ENCODE data around the gene PROCA1.

Gene PROCA1

DNA sequence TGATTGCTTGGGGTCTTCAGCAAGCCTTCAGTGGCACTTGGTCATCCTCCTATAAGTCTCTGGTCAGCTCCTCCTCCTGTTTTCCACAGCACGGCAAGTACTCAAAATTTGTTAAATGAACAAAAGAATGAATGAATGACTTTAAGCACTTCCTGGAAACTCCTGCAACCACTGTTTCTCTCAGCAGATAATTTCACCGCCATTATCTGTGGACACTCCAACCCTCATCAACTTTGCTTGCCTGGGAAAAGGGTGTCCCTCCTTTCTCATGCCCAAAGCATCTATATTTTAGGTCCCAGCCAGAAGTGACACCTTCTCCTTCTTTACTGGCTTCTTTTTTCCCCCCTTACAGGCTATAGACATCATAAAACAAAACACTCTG lies 4.4 kb downstream of the PROCA1 start:
- DNase-seq (ENCODE audit: low spot score) = no peak

DNA sequence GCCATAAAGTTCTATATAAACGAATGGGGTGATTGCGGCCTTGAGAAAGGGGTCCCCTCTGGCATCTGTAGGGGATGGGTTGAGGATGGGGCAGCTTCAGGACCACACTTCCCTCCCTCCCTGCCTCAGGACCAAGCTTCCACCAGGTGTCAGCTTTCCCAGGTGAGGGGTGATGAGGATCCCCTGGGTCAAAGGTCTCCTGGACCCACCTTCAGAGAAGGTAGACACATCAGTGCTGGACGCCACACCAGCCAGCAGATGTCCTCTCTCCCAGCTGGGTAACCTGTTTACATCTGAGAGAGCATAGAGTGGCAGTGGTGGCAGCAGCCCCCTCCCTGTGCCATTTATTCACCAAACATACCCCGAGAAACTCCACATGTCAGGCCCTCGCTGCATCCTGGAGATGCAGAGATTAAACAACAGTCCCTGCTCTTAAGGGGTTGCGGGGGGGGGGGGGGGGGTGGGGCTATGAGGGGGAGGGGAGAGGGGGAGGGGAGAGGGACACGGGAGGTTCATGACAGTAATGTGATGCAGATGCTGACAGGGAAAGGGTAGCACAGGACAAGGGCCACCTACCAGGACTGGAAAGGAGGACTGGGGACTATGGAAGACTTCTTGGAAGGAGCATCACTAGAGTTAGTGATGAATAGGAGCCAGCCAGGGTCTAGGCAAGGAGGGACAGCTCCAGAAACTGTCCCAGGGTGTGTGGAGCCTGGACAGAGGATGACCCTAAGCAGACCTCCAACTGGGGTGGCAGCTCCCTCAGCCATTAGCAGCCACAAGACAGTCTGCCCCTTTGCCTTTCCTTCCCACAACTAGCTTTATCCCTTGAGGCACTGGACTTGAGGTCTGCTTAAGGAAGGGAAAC lies 5.0 kb downstream of the PROCA1 start:
- no peak for DNase-seq (ENCODE audit: low spot score)

DNA sequence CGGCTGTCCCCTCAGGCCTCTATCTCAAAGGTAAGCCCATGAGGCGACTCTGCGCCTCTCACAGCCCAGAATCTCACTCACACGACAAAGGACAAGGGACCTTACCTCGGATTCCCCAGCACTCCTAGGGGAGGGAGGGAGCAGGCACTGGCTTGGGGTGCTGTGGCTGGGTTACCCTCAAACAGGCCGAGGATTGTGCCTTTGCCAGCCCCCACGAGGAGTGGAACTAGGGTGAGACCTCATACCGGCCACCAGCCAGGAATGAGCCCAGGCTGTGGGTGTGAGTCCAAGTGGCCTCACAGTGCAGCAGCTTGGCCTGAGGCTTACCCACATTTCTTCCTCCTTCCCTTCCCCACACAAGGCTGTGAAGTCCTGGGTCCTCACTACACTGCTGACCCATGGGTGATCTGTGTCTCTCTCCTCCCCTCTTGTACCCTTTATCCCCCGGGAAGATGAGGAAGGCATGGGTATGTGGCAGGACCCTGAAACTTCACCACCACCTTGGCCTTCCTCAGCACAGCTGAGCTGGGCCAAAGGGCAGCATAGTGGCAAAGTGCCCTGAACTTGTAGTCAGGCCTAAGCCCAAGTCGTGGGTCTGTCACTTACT lies 5.9 kb downstream of the PROCA1 start:
- DNase-seq (ENCODE audit: low spot score) = no peak

DNA sequence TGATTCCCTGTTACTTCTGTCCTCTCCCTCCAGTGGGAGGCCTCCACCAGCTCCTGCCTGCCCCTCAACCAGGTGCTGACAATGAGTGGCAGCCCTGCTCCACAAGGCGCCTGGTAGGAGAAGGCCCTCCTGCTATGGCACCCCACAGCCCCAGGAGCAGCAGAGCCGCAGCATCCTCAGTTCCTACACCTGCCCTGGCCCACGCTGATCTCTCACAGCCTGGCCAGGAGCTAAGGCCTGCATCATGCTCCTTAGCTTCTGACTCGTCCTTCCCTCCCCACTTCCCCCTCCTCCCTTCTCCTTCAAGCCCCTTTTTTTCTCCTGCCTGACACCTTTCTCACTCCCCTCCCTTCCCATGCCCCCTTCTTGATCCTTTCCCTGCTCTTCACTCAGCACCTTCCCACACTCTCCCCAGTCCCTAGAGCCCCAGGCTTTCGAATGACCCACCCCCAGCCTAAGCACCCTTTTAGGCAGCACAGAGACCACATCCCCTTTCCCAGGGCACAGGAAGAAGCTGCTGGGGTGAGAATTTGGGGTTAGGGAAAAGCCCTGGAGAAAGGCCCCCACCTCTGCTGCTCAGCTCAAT lies 6.5 kb downstream of the PROCA1 start:
- DNase-seq (ENCODE audit: low spot score) = no peak

DNA sequence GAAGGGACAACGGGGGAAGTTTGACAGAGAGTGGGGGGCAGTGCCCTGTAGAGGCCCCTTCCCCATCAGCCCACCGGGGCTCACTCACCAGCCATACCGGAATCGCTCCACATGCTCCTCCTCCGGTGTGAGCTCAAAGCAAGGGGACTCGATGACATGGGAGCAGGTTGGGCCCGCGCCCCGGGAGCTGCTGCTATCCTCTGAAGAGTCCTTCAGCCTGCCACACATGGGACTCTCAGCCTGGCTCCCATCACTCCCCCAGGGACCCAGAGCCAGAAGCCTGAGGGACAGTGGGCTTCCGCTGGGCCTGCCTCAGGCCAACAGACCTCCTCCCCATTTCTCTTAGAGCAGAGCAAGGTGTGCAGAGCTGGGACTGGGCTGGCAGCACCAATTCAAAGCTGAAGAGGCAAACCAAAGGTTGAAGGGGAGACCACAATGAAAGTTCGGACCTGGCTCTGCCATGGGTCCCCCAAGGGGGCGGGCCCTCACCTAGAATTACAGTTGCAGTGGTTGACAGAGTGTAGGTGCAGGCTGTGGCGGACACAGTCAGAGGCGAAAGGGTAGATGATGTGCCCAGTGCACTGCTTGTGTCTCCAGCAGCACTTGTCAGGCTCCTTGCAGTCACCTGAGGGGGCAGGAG lies 7.3 kb downstream of the PROCA1 start:
- DNase-seq (ENCODE audit: low spot score) = no peak

DNA sequence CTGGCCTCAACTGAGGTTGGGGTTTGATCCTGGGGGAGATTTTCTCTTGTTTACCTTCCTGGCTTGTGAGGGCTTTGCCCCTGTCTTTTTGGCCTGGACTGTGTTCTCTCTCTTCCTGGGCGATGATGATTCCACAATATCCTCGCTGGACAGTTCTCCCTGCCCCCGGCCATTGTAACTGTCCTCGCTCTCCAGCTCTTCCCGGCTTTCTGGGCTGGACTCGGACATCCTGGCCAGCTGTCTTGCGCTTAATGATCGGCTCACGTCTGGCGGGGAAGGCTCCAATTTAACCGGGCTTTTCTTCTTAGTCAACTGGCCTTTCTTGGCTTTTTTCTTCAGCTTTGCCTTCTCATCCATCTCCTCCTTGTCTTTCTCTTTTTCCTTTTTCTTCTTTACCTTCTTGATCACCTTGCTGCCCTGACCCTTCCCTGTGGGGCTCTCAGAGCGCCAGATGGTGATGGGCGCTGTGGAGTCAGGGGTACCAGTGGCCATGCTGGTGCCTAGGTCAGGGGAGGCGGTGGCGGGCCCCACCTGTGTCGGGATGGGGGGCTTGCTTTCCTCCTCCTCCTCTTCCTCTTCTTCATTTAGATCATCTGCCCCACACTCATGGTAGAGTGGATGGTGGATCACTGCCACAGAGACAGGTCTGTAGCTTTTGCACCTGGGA lies 8.0 kb downstream of the PROCA1 start:
- DNase-seq (ENCODE audit: low spot score) = no peak

DNA sequence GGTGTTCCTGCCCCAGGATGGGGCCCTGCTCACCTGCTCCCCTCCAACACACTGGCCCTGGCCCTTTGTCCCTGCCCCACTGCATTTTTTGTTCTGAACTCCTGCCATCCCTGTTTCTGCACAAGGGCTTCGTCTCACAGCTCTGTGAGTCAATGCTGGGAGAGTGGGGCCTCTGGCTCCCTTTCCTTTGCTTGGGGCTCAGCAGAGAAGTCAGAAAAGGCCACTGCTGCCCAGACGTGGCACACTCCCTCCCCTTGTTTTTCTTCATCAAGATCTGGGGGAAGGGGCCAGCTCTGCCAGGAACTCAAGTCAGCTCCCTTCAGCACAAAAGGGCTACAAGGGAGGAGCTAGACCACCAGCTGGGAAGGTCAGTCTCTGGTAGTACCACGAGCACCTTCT lies 8.9 kb downstream of the PROCA1 start:
- no peak for DNase-seq (ENCODE audit: low spot score)

DNA sequence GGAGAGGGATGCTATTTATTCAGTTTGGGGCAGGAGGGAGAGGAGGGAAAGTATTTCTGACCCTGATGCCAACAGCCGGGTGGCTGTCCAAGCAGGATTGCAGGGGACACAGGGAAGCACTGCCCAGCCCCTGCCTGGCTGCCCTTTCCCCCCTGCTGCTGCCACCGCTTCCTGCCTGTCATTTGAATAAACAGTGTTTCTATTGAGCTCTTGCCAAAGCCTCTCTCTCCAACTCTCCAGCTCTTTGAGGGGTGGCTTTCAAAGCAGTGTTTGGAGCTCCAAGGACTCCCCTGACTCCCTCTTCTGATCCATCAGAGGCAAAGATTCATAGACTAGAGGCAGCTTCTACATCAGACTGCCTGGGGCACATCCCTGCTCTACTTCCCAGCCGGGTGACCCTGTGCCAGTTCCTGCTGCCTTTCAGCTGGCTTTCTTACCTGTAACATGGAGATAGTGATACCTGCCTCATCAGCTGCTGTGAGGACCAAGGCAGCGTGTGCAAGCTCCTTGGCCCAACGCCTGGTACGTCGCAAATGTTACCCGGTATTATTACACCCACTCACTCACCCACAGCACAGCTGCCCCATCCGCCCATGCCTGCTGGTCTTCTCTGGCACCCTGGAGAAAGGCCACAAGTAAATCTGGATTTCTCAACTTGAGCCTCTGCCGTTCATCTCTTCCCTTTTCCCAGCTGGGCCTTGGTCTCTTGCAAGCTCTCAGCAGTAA lies 9.5 kb downstream of the PROCA1 start:
- no peak for DNase-seq (ENCODE audit: low spot score)

DNA sequence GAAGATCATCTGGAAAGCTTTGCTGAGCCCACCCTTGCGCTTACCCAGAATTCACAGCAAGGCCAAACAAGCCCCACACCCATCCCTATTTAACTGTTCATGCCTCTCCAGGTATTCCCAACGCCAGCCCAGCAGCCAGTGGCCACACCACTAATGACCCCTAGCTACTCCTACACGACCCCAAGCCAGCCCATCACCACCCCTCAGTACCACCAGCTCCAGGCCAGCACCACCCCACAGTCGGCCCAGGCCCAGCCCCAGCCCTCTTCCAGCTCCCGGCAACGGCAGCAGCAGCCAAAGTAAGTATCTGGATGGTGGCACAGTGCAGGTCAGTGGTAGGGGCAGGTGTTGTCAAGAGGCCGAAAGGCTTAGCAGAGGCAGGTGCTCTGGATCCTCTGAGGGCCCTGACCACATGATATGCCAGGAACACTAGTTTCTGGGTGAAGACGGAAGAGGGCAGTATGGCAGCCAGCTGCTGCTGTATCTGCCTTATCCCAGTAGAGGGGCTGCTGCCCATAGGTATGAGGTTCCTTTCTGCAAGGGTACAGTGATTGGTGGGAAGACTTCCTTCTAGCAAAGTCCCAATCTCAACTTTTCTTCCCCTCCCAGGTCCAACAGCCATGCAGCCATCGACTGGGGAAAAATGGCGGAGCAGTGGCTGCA lies 10.7 kb downstream of the PROCA1 start:
- DNase-seq (ENCODE audit: low spot score) = no peak

DNA sequence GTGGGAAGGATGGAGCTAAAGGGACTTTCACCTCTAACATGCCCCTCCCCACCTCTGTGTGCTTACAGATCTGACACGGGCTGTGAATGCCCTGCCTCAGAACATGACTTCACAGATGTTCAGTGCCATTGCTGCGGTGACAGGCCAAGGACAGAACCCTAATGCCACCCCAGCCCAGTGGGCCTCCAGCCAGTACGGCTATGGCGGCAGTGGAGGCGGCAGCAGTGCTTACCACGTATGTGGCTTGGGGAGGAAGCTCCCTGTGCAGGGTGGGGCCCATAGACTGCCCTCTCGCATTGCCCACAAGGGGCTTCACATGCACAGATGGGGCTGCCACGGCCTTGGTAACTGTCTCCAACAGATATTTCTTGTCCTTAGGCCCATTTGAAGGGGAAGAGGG lies 11.4 kb downstream of the PROCA1 start:
- DNase-seq (ENCODE audit: low spot score) = no peak

DNA sequence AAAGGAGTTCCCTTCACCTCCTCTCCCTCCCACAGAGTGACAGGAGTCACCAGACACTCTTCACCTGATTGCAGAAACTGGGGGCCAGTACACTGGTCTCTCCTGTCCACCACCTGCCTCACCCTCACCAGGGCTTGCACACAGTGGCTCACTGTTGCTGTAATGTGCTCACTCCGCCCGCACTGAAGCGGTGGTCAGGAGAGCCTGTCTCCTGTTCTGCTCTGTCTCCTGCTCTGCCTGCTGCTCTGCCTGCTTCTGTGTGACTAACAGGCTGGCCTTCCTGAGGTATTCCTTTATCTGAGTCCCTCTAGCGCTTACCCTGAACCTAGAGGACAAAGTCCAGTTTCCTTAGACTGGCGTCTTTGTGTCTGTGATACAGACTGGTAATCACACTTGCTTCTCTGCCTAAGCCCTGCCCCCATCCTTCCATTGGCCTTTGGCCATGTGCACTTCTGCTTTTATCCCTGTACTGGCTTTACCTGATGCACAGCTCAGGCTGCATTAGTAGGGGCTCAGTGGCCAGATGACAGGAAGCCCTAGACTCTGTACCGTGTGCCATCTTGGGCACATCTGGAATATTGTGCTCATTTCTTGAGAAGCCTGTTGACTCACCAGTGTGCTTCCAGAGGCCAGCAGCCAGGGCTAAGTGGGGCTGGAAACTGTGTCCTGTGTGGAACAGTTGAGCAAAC lies 13.3 kb downstream of the PROCA1 start:
- DNase-seq (ENCODE audit: low spot score) = no peak

DNA sequence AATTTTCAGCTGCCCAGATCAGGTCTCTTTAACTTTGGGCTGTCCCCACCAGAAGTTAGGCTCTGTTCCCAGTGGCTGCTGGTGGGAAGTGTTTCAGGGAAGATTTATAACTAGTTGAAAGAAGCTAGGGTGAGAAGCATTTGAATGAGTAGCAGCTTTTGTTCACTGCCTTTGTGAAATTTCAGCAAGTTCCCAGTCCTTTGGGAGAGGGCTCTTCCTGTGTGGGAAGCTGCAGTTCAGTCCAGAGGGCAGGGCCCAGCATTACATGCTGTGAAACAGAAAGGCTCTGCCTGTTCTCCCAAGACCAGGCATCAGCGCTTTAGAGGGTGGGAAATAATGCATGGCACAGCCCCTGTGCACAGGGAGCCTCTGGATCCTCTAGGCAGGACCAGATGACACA lies 17.8 kb downstream of the PROCA1 start:
- DNase-seq (ENCODE audit: low spot score) = no peak

DNA sequence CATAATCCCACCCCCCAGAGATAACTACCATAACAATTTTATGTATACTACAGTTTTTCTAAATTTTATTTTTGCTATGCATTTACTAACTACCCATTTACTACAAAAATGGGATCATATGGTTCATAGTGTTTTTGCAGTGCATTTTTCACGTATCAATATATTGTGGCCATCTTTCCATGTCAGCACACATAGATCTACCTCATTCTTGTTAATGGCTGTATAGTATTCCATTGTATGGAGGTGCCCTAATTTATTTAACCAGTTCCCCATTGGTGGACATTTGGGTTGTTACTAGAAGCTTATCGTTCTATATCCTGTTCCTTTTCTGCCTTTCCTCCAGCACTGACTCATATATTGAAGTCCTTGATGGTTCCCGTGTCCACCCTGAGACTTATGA lies 22.7 kb downstream of the PROCA1 start:
- DNase-seq (ENCODE audit: low spot score) = no peak

DNA sequence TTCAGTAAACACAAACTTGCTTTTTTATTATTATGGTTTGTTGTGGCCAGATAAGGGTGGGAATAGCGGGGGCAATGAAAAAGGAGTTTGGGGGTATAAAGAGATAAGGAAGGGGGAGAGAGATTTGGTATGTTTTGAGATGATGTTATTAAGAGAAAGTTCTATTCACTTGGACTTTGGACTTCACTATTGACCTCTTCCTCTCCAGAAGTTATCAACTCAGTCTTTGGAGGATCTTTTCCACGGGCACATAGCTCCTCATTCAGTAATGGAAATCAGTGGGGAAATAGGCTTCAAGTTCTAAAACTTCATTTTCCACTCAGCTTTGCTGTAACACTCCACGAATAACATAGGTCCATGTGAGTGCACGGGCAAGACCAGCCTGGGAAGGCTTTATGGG lies 23.2 kb downstream of the PROCA1 start:
- no peak for DNase-seq (ENCODE audit: low spot score)

DNA sequence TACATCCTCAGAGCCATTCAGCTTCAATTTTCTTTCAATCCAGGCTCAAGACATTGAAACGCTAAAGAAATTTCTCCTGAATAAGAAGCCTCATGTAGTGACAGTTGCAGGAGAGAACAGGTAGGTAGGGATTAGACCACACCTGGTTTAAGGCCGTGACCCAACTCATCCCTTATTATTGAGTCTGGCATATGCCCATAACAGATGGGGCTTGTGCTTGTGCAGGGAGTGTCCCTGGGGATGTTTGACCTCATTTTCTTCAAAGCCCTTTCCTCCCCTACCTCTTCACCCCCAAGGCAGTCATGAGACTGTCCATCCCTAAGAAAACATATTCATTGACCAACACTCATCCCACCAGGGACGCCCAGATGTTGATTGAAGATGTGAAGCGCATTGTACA lies 25.4 kb downstream of the PROCA1 start:
- no peak for DNase-seq (ENCODE audit: low spot score)

DNA sequence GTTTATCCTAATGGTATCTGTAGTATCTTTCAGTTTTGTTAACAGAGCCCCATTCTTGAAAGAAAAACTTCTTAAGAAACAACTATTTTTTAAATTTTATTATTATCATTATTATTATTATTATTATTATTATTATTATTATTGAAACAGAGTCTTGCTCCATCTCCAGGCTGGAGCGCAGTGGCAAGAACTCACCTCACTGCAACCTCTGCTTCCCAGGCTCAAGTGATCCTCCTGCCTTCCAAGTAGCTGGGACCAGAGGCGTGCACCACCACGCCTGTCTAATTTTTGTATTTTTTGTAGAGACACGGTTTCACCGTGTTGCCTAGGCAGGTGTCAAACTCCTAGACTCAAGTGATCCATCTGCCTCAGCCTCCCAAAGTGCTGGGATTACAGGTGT lies 26.3 kb downstream of the PROCA1 start:
- DNase-seq (ENCODE audit: low spot score) = no peak

DNA sequence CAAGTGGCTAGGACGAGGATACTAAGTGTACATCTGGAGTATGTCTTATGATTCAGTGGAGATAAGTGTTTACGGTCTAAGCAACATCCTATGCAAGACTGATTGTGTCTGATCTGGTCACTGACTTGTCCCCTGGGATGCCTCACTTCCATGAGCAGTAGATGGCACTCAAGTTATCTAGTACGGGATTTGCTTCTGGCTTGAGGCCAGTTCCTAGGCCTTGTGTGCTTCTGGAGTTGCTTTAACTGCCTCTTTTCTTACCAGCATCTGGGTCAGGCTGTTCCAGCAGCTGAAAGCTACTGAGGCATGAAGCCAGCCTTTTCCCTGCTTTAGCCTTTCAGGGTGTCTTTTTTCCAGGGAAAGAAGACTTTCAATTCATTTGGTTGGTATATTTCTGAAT lies 26.7 kb downstream of the PROCA1 start:
- DNase-seq (ENCODE audit: low spot score) = no peak

DNA sequence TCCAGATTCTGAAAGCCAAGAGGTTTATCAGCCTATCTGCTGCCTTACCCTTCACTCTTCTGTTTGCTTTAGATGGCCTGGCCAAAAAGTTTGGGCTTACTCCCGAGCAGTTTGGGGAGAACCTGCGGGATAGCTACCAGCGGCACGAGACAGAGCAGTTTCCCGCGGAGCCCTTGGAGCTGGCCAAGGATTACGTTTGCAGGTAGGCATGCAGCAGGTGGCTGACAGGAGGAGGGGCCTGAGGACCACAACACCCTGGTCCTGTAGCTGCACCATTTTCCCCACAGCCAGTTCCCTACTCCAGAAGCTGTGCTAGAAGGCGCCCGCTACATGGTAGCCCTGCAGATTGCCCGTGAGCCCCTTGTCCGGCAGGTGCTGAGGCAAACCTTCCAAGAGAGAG lies 29.0 kb downstream of the PROCA1 start:
- no peak for DNase-seq (ENCODE audit: low spot score)

DNA sequence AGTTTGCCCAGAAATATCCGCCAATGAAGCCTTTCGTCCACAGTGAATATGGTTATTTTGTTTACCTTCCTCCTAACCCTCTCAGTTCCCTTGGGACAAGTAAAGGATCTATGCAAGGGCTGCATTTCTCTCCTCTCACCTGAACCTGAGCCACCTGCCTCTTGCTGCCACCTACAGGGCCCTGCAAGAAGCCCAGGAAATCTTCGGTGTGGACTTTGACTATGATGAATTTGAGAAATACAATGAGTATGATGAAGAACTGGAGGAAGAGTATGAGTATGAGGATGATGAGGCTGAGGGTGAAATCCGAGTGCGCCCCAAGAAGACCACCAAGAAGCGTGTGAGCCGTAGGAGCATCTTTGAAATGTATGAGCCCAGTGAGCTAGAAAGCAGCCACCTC lies 35.7 kb downstream of the PROCA1 start:
- DNase-seq (ENCODE audit: low spot score) = no peak

DNA sequence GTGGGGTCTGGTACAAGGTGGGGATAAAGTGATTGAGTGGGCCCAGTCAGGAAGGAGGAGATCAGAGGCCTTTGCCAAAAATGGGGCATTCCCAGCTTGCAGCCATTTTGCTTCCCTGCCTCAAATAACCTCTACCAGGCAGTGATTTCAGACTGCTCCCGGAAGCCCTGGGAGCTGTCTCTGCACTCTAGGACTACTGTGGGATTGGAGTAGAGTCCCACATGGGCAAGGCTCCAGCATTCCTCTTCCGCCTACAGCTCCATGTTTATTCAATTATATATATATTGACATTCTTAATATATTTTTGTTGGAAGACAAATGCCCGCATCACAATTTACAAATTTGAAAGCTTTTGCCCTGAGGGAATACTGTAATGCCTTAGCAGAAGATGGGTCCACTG lies 36.2 kb downstream of the PROCA1 start:
- no peak for DNase-seq (ENCODE audit: low spot score)

DNA sequence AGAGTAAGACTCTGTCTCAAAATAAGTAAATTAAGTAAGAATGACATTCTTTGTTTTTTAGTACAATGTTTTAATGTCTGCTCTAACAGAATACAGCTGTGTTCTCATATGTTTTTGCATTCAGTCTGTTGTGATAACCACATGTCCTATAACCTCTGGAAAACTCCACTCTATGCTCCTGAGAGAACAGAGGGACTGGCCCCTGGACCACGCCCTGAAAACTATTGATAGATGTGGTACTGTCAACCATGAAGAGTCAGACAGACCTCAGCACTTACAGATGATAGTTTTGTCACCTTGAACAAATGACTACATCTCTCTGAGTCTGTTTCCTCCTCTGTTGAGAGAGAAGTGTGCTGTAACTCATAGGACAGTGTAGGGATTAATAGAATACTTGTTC lies 41.8 kb downstream of the PROCA1 start:
- DNase-seq (ENCODE audit: low spot score) = no peak

Data from CD4-positive, alpha-beta T cell treated with Interleukin-2 at 100 ng/mL for 4 hours (primary cell).